Activated naive CD8-positive, alpha-beta T cell (primary cell): Measurements from ENCODE around the gene UBE2J1.
A peak's percentile ranks its signal among the peaks of the same experiment; 100 is the strongest.

Source experiments
- H3K27ac Mint-ChIP-seq: one replicate; pipeline ENCODE4 v1.8.0; 2021; ENCODE audit warnings: mixed read lengths
- H3K27me3 Mint-ChIP-seq: one replicate; pipeline ENCODE4 v1.8.0; 2021; ENCODE audit warnings: mixed read lengths
- H3K36me3 Mint-ChIP-seq: one replicate; pipeline ENCODE4 v1.8.0; 2021; ENCODE audit warnings: mixed read lengths
- H3K4me1 Mint-ChIP-seq: one replicate; pipeline ENCODE4 v1.8.0; 2021; ENCODE audit warnings: low read depth, mixed read lengths
- H3K4me3 Mint-ChIP-seq: one replicate; pipeline ENCODE4 v1.8.0; 2021; ENCODE audit warnings: mild to moderate bottlenecking, mixed read lengths
- H3K9me3 Mint-ChIP-seq: one replicate; pipeline ENCODE4 v1.8.0; 2021; ENCODE audit warnings: low read depth, mixed read lengths

Gene UBE2J1

GRCh38 chr6:89353118-89353556 lies 615 bp upstream of the UBE2J1 start:
- Mint-ChIP-seq H3K4me1 (peaks cover 79% of the 10 kb centered on the region), H3K27me3 (no peaks in the 10 kb centered on the region), H3K27ac (peak overlapping the region; percentile 84), H3K9me3 (no peaks in the 10 kb centered on the region), H3K36me3 (peaks cover 3% of the 10 kb centered on the region), H3K4me3 (peak overlapping the region; percentile 85)

GRCh38 chr6:89351671-89352277 lies 748 bp downstream of the UBE2J1 start:
- no peaks in the 10 kb centered on the region for H3K9me3 Mint-ChIP-seq
- no peaks in the 10 kb centered on the region for H3K27me3 Mint-ChIP-seq
- peak overlapping the region; percentile 97 for H3K27ac Mint-ChIP-seq
- H3K36me3 Mint-ChIP-seq, result peaks cover 3% of the 10 kb centered on the region
- H3K4me3 Mint-ChIP-seq, result peak overlapping the region; percentile 97
- peaks cover 73% of the 10 kb centered on the region for H3K4me1 Mint-ChIP-seq

DNA sequence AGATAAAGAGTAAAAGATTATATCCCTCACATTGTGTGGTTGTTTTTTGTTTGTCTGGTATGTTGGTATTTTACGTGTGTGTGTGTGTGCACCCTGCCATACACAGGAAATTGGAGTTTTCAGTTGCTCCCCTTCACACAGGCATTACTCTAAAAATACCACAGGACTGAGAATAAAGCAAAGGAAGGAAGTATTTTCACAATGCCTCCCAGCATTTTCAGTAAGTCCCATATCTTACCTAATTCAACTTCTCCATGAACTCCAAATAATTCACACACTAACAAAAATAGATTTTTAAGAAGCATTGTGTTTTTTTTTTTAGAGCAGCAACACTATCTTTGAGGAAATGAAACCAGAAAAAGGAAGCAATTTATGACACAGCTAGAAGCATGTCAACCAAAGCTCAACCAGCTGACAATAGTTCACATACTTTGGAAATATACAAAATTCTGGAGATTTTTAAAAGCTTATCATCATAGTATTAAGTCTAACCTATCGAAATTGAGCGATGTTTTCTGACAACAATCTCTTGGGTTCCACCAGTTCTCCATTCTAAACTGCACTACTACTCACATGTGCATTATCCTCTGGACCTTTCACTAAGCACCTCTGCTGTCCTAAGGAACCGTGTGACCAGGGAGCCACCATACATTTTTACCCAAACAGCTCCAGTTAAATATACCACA lies 2.1 kb downstream of the UBE2J1 start:
- H3K36me3 Mint-ChIP-seq, result peaks cover 3% of the 10 kb centered on the region
- H3K9me3 Mint-ChIP-seq, result no peaks in the 10 kb centered on the region
- peaks cover 67% of the 10 kb centered on the region for H3K4me1 Mint-ChIP-seq
- peak overlapping the region; percentile 97 for H3K4me3 Mint-ChIP-seq
- H3K27me3 Mint-ChIP-seq, result no peaks in the 10 kb centered on the region
- peak overlapping the region; percentile 97 for H3K27ac Mint-ChIP-seq

DNA sequence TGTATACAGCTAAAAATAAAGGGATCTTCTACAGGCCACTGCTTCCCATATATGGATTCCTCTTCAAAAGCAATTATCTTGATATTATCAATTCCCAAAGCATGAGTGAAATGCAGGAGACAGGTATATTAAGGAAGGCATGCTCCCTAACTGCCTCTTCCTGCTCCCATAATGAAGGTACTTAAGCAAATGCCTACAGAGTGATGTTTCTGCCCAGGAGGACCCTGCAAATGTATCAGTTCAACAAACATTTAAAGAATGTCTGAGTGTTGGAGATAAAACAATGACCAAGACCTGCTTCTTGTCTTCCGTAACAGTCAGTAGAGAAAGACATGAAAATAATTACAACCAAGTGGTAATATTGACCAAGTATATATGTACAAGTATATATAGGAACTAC lies 4.2 kb downstream of the UBE2J1 start:
- Mint-ChIP-seq H3K36me3 (peaks cover 3% of the 10 kb centered on the region), H3K4me1 (peaks cover 66% of the 10 kb centered on the region), H3K4me3 (no peak overlapping the region), H3K27me3 (no peaks in the 10 kb centered on the region), H3K9me3 (no peaks in the 10 kb centered on the region), H3K27ac (peak overlapping the region; percentile 72)

DNA sequence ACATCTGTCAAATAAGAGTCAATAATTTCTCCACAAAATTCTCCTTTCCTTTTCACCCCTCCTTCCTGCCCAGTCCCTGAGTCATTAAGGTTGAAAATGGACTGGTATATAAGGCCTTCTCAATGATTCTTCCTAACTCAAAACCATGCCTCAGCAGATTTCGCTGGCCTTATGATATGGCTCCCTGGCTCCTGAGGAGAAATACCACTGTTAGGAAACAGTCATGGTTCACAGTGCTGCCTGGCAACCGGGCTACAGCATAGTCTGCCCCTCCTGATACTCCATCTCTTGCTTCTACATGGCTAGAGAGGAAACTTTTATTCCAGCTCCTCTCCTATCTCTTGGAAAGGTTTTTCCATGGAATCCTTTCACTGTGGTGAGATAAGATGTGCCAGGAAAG lies 4.7 kb downstream of the UBE2J1 start:
- Mint-ChIP-seq H3K27ac (peak overlapping the region; percentile 43), H3K9me3 (no peaks in the 10 kb centered on the region), H3K4me3 (no peak overlapping the region), H3K36me3 (peaks cover 3% of the 10 kb centered on the region), H3K27me3 (no peaks in the 10 kb centered on the region), H3K4me1 (peaks cover 65% of the 10 kb centered on the region)

DNA sequence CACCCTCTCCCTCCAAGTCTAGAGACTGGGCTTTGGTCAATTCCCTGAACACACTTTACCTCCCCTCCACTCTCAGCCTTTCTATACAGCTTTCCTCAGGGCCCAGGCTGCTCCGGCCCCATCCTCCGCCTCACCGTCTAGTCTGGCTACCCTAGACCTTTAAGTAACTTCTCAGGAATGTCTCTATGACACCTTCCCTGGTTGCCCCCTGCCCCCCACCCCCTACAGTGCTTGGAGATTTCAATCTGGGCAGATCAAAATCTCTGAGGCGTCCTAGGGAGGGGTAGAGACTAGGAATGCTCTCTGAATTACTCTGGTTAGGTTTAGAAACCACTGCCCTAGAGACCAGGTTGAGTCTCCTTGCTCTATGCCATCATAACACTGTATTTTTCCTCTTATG lies 6.1 kb downstream of the UBE2J1 start:
- peaks cover 58% of the 10 kb centered on the region for H3K4me1 Mint-ChIP-seq
- H3K27ac Mint-ChIP-seq, result peak overlapping the region; percentile 11
- no peaks in the 10 kb centered on the region for H3K27me3 Mint-ChIP-seq
- H3K36me3 Mint-ChIP-seq, result peaks cover 3% of the 10 kb centered on the region
- no peaks in the 10 kb centered on the region for H3K9me3 Mint-ChIP-seq
- H3K4me3 Mint-ChIP-seq, result no peak overlapping the region

DNA sequence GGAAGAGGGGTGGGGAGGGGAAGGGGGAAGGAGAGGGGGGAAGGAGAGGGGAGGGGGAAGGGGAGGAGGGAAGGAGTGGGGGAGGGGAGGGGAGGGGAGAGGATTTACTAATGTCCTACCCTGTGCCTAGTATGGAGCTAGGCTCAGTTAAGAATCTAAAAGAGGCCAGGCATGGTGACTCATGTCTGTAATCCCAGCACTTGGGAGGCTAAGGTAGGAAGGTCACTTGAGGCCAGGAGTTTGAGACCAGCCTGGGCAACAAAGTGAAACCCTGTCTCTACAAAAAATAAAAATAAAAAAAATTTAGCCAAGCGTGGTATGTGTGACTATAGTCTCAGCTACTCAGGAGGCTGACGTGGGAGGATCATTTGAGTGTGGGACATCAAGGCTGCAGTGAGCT lies 13.0 kb downstream of the UBE2J1 start:
- Mint-ChIP-seq H3K27ac (no peak overlapping the region), H3K4me1 (peaks cover 5% of the 10 kb centered on the region), H3K9me3 (no peaks in the 10 kb centered on the region), H3K4me3 (no peak overlapping the region), H3K36me3 (peaks cover 3% of the 10 kb centered on the region), H3K27me3 (no peaks in the 10 kb centered on the region)

DNA sequence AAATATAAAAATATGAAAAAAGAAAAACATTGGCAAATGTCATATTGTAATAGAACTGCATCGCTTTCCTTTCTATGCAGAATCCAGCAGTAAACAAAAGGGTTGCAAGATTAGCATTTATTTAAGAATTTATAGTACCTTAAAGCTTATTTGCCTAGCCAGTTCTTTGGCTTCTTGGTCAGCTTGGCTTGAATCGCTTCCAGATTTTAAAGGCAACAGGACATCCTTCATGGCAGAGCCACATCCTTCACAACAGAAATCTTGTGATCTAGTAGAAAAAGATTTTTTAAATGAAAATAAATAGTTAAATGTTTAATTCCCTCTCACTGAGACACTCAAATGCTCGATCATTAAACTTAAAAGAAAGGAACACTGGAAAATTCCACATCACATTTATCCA lies 17.4 kb downstream of the UBE2J1 start:
- H3K9me3 Mint-ChIP-seq, result no peaks in the 10 kb centered on the region
- H3K4me3 Mint-ChIP-seq, result no peak overlapping the region
- peaks cover 7% of the 10 kb centered on the region for H3K36me3 Mint-ChIP-seq
- no peaks in the 10 kb centered on the region for H3K27me3 Mint-ChIP-seq
- no peak overlapping the region for H3K27ac Mint-ChIP-seq
- no peaks in the 10 kb centered on the region for H3K4me1 Mint-ChIP-seq

DNA sequence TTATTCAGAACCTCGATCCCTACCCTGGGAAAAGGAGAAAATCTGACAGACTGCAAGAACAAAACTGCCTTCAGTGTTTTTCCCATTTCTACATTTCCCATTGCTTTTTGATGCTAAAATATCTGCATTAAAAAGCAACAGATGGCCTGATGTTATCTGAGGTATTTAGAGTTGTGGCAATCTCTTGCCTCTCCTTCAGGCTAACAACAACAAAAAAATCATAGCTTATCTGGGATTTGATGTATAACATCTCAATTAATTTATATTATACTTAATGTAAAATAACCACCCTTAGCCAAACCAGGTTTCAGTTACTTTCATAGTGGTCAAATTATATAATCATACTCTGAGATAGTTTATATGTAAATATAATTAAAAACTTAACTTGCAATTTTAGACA lies 21.6 kb downstream of the UBE2J1 start:
- peaks cover 28% of the 10 kb centered on the region for H3K36me3 Mint-ChIP-seq
- no peaks in the 10 kb centered on the region for H3K9me3 Mint-ChIP-seq
- no peaks in the 10 kb centered on the region for H3K27me3 Mint-ChIP-seq
- H3K4me1 Mint-ChIP-seq, result no peaks in the 10 kb centered on the region
- no peak overlapping the region for H3K27ac Mint-ChIP-seq
- no peak overlapping the region for H3K4me3 Mint-ChIP-seq

- Mint-ChIP-seq H3K27ac (peak overlapping the region; percentile 5), H3K27me3 (no peaks in the 10 kb centered on the region), H3K4me1 (no peaks in the 10 kb centered on the region), H3K9me3 (no peaks in the 10 kb centered on the region), H3K36me3 (peaks cover 31% of the 10 kb centered on the region), H3K4me3 (no peak overlapping the region)
Observed at GRCh38 chr6:89328976-89329375, 23.5 kb downstream of the UBE2J1 start.

DNA sequence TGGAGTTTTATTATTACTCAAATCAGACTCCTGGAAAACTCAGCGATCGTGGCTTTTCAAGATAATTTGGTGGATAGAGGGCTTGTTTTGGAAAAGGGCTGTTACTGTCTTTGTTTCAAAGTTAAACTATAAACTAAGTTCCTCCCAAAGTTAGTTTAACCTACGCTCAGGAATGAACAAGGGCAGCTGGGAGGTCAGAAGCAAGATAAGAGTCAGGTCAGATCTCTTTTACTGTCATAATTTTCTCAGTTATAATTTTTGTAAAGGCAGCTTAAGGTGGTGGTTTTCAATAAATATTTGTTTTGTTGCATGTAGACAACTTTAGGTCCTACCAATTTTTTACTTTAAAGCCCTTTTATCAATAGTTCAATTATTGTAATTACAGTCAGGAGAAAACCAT lies 28.2 kb downstream of the UBE2J1 start:
- no peaks in the 10 kb centered on the region for H3K9me3 Mint-ChIP-seq
- H3K27ac Mint-ChIP-seq, result no peak overlapping the region
- H3K4me1 Mint-ChIP-seq, result no peaks in the 10 kb centered on the region
- no peaks in the 10 kb centered on the region for H3K27me3 Mint-ChIP-seq
- peaks cover 30% of the 10 kb centered on the region for H3K36me3 Mint-ChIP-seq
- no peak overlapping the region for H3K4me3 Mint-ChIP-seq

- H3K36me3 Mint-ChIP-seq, result peaks cover 24% of the 10 kb centered on the region
- no peaks in the 10 kb centered on the region for H3K9me3 Mint-ChIP-seq
- H3K4me1 Mint-ChIP-seq, result no peaks in the 10 kb centered on the region
- no peak overlapping the region for H3K27ac Mint-ChIP-seq
- no peak overlapping the region for H3K4me3 Mint-ChIP-seq
- H3K27me3 Mint-ChIP-seq, result no peaks in the 10 kb centered on the region
Observed at GRCh38 chr6:89323511-89323971, 29.0 kb downstream of the UBE2J1 start.

DNA sequence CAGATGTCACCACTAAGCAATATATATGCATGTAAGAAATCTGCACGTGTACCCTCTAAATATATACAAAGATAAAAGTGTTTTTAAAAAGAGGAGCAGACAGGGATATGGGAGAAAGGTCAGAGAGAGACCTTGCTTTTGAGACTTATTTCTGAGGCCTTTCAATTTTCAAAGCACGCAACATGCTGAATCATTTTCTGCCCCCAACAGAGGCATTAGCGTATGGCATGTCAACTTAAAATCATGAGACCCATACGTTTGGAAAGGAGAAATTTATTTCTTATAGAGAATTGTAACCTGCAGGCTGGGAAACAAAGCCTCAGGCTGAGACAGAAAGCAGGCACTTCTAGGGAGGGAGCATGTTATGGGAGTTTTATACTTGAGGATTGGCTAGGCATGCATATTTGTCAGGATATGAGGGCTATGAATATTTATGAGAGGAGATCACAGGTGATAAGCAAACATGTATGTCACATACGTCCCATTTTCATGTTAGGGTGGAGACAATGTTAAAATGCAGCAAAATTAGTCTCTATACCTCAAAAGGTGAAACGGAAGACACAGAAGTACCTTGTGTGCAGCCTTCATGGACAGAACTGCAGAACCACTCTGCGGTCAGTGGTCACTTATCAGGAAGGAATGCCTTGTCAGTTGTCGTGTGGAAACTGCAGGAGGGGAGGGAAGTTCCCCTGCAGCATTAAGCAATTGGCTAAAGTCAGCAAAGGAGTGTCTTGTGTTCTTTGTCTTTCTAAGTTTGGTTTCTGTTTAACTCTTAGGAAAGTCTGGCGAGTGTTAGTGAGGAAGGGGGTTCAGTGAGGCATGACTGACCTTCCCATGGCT lies 31.2 kb downstream of the UBE2J1 start:
- Mint-ChIP-seq H3K27me3 (no peaks in the 10 kb centered on the region), H3K4me1 (no peaks in the 10 kb centered on the region), H3K36me3 (peaks cover 17% of the 10 kb centered on the region), H3K9me3 (no peaks in the 10 kb centered on the region), H3K27ac (no peak overlapping the region), H3K4me3 (no peak overlapping the region)

DNA sequence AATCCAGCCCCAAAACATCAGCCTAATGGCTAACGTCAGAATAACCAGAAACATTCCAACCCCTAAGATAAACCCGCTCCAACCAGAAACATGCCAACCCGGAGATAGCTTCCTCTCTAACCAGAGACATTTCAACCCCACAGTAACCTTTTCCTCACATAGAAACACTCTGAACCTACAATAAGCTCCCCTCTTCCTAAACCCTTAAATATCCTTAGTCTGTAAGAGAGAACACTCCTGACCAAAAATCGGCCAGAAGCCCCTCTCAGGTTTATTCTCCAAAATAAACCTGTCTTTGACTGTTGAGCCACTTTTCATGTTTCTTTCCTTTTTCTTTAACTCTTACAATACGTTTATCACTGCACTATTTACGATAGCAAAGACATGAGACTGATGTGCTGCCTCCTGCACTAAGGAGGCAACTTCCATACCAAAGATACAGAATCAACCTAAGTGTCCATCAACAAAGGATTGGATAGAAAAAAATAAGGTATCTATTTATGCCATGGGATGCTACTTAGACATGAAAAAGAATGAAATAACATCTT lies 32.4 kb downstream of the UBE2J1 start:
- H3K27ac Mint-ChIP-seq, result no peak overlapping the region
- no peaks in the 10 kb centered on the region for H3K27me3 Mint-ChIP-seq
- H3K4me3 Mint-ChIP-seq, result no peak overlapping the region
- no peaks in the 10 kb centered on the region for H3K4me1 Mint-ChIP-seq
- no peaks in the 10 kb centered on the region for H3K9me3 Mint-ChIP-seq
- H3K36me3 Mint-ChIP-seq, result peaks cover 19% of the 10 kb centered on the region

DNA sequence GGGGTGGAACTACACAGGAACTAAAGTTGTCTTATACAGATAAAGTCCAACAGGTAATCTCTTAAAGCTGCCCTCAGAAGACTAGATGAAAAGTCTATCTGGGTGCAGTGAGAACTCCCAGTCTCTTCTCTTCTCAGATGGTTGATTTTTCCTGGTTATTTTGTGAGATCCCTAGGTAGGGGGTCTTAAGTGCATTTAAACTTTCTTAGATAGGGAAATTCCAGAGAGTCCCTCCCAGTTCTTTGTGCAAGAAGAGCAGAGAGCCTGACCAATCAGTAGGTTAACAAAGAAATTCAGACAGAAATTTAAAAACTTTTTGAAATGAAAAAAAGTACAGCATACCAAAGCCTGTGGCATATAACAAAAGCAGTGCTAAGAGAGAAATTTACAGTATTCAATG lies 35.5 kb downstream of the UBE2J1 start:
- Mint-ChIP-seq H3K27me3 (no peaks in the 10 kb centered on the region), H3K4me1 (no peaks in the 10 kb centered on the region), H3K27ac (no peak overlapping the region), H3K36me3 (peaks cover 16% of the 10 kb centered on the region), H3K4me3 (no peak overlapping the region), H3K9me3 (no peaks in the 10 kb centered on the region)
